Breast epithelium (tissue), 3 donors: Measurements from ENCODE around the gene PLCH1.

Experiments used
- POLR2A ChIP-seq: fragments of 450-650 bp; IDR thresholded peaks from one replicate; pipeline ENCODE4 v1.6.1; 2016; ENCODE audit warnings: antibody characterized with exemption, mild to moderate bottlenecking, moderate library complexity
- POLR2AphosphoS5 ChIP-seq, 3 donors: sonication (generic); formaldehyde crosslinking; IDR thresholded peaks; one replicate each; pipeline ENCODE4 v1.6.1; 2017; ENCODE audit warnings: antibody characterized with exemption in 3 of 3
- TF ChIP-seq, protein P1 (sequence below), 3 donors: fragments of 450-650 bp; IDR thresholded peaks; one replicate each; pipeline ENCODE4 v1.5.1; 2016 to 2017; ENCODE audit warnings: antibody characterized with exemption in 3 of 3, mild to moderate bottlenecking in 3 of 3, moderate library complexity in 3 of 3

GRCh38 chr3:155595371-155595770 lies 149.5 kb downstream of the PLCH1 start:
- TF ChIP-seq, protein P1, sequence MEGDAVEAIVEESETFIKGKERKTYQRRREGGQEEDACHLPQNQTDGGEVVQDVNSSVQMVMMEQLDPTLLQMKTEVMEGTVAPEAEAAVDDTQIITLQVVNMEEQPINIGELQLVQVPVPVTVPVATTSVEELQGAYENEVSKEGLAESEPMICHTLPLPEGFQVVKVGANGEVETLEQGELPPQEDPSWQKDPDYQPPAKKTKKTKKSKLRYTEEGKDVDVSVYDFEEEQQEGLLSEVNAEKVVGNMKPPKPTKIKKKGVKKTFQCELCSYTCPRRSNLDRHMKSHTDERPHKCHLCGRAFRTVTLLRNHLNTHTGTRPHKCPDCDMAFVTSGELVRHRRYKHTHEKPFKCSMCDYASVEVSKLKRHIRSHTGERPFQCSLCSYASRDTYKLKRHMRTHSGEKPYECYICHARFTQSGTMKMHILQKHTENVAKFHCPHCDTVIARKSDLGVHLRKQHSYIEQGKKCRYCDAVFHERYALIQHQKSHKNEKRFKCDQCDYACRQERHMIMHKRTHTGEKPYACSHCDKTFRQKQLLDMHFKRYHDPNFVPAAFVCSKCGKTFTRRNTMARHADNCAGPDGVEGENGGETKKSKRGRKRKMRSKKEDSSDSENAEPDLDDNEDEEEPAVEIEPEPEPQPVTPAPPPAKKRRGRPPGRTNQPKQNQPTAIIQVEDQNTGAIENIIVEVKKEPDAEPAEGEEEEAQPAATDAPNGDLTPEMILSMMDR (IDR thresholded peaks at IDR 0.05) = no peak
- TF ChIP-seq POLR2A (no peak), POLR2AphosphoS5 (IDR thresholded peaks at IDR 0.05) (no peak)
